Measurements from ENCODE around the gene CNTN4. TPM values are rescaled to one million over a fixed set of nuclear protein-coding genes. Genes with fewer than 3 reads are reported as not detected.

CNTN4 gene
- total RNA-seq, 2 experiments from 2014 or later: not detected

DNA sequence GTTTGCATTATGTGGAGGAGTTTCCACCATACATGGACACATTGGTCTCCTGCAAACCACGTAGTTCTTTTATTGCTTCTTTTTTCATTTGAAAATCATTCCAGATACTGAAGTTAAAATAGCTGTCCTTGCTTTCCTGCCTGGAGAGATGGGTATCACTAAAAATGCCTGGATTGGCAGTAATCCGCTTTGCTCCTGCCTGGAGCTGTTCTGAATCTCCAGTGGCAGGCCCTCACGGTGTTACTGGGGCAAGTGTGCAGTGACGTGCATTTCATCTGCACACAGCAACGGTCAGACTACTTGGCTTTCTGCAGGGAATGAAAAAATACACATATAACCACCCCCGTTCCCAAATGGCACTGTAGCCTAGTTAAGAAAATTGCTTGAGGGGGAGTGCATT, 738.6 kb downstream of the CNTN4 start:
- Mint-ChIP-seq H3K36me3 (no peaks in the 10 kb centered on the region), H3K27me3 (no peaks in the 10 kb centered on the region), H3K27ac (no peak overlapping the region), H3K9me3 (ENCODE audit: low read depth) (no peaks in the 10 kb centered on the region), H3K4me1 (no peaks in the 10 kb centered on the region), H3K4me3 (no peak overlapping the region)
- DNase-seq (no peak), ATAC-seq (no peak)
- CTCF ChIA-PET: no interaction called here

DNA sequence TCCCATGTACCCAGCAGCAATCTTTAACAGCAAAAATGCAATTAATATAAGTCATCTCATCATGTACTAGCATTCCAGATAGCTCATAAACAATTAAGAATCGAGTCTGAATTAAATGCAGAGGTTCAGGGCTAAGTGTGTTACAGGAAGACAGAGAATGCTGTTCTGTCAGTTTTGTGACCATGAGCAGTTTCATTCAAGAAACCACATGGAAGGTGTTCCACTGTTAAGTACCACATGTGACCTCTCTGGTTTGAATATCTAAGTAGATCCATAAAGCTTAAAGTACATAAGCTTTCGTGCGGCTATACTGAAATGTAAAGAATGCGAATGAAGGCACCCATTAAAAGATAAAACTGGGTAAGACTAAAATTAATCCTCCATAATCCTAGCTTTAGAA, 739.2 kb downstream of the CNTN4 start:
- Mint-ChIP-seq H3K4me3 (no peak overlapping the region), H3K27me3 (no peaks in the 10 kb centered on the region), H3K36me3 (no peaks in the 10 kb centered on the region), H3K4me1 (no peaks in the 10 kb centered on the region), H3K27ac (no peak overlapping the region), H3K9me3 (ENCODE audit: low read depth) (no peaks in the 10 kb centered on the region)
- DNase-seq: no peak
- ATAC-seq: no peak
- CTCF ChIA-PET: interaction anchor here (1.4 kb wide), 1 partner anchor 31 kb away, joined by 3 read pairs; no protein-coding TSS in a partner anchor

DNA sequence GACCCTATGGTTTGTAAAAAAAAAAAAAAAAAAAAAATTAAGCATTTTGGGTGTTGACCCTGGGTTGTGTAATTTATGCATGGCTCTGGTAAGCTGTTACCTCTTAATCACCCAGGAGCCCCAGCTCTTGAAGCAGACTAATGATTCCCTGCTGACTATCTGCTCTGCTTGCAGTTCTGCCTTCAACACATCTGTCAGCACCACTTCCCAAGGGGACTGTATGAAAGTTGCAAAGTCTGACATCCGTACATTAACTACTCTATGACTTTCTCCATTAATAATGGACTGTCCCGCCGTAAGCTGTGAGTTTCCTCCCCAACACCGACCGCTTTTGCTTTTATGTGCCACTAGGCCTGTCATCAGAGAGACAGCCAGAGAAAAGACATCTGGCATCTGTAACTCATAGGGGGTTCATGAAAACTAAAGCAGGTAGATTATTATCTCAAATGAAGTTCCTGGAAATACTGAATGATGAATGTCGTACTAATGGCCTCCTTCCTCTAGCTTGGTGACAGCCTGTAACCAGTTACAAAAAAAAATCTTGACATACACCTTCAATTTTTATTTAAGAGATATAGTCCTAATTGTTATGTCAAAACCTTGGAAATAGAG, 740.0 kb downstream of the CNTN4 start:
- DNase-seq (no peak), ATAC-seq (no peak)
- Mint-ChIP-seq H3K4me1 (no peaks in the 10 kb centered on the region), H3K9me3 (ENCODE audit: low read depth) (no peaks in the 10 kb centered on the region), H3K27ac (no peak overlapping the region), H3K4me3 (no peak overlapping the region), H3K36me3 (no peaks in the 10 kb centered on the region), H3K27me3 (no peaks in the 10 kb centered on the region)
- CTCF ChIA-PET: interaction anchor here (1.4 kb wide), 1 partner anchor 31 kb away, joined by 3 read pairs; no protein-coding TSS in a partner anchor

DNA sequence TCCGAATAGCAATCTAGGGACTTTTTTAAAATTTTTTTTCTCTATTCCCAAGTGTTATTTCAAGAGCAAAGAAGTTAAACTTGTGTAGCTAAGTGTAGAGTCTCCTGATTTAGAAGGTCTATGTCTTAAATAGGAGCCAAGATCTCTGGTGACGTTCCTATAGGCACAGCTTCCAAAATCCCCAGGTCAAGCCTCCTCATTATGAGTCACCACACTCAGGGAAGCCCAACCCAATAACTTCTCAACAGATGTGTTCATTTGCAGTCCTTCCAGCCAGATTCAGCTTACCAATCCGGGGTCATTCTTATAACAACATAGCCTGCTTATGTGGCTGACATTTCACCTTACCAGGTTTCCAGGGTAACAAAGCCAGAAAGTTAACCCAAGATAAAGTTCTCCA, 741.2 kb downstream of the CNTN4 start:
- Mint-ChIP-seq H3K36me3 (no peaks in the 10 kb centered on the region), H3K9me3 (ENCODE audit: low read depth) (no peaks in the 10 kb centered on the region), H3K27me3 (no peaks in the 10 kb centered on the region), H3K27ac (no peak overlapping the region), H3K4me1 (no peaks in the 10 kb centered on the region), H3K4me3 (no peak overlapping the region)
- DNase-seq: no peak
- no peak for ATAC-seq
- CTCF ChIA-PET: no interaction called here

GRCh38 chr3:2847062-2847841, 748.6 kb downstream of the CNTN4 start:
- no peak overlapping the region for H3K4me3 Mint-ChIP-seq
- no peak overlapping the region for H3K27ac Mint-ChIP-seq
- no peaks in the 10 kb centered on the region for H3K9me3 Mint-ChIP-seq (ENCODE audit: low read depth)
- H3K4me1 Mint-ChIP-seq: no peaks in the 10 kb centered on the region
- H3K27me3 Mint-ChIP-seq: no peaks in the 10 kb centered on the region
- CTCF ChIA-PET: no interaction called here
- no peak for DNase-seq
- no peaks in the 10 kb centered on the region for H3K36me3 Mint-ChIP-seq
- no peak for ATAC-seq

GRCh38 chr3:2849092-2849491, 750.4 kb downstream of the CNTN4 start:
- Mint-ChIP-seq H3K4me1 (no peaks in the 10 kb centered on the region), H3K36me3 (no peaks in the 10 kb centered on the region), H3K27me3 (no peaks in the 10 kb centered on the region), H3K9me3 (ENCODE audit: low read depth) (no peaks in the 10 kb centered on the region), H3K27ac (no peak overlapping the region), H3K4me3 (no peak overlapping the region)
- CTCF ChIA-PET: no interaction called here
- no peak for DNase-seq
- ATAC-seq: no peak

DNA sequence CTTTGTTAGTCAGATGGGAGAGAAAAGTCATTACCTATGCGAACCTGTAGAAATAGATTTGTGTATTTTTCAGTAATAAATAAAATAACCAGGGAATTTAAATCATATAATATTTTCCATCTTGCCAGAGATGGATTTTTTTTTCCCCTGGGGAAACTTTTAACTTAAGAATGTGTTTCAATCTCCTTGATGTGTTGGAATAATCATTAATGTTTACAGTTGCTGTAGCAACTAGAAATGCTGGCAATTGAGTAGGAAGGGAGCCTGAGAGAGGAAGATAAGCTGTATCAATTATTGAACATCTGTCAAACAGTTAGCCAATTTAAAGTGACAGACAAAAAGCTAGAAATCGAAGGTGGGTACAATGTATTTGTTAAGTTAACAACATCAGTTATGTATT, 752.0 kb downstream of the CNTN4 start:
- Mint-ChIP-seq H3K36me3 (no peaks in the 10 kb centered on the region), H3K4me3 (no peak overlapping the region), H3K4me1 (no peaks in the 10 kb centered on the region), H3K27ac (no peak overlapping the region), H3K27me3 (no peaks in the 10 kb centered on the region), H3K9me3 (ENCODE audit: low read depth) (no peaks in the 10 kb centered on the region)
- ATAC-seq: no peak
- CTCF ChIA-PET: no interaction called here
- DNase-seq: no peak

GRCh38 chr3:2851361-2851760, 752.7 kb downstream of the CNTN4 start:
- H3K4me1 Mint-ChIP-seq: peaks cover 5% of the 10 kb centered on the region
- H3K27ac Mint-ChIP-seq: no peak overlapping the region
- H3K36me3 Mint-ChIP-seq: no peaks in the 10 kb centered on the region
- no peak overlapping the region for H3K4me3 Mint-ChIP-seq
- H3K27me3 Mint-ChIP-seq: no peaks in the 10 kb centered on the region
- no peaks in the 10 kb centered on the region for H3K9me3 Mint-ChIP-seq (ENCODE audit: low read depth)
- ATAC-seq (no peak), DNase-seq (no peak)
- CTCF ChIA-PET: no interaction called here

- no peak overlapping the region for H3K4me3 Mint-ChIP-seq
- CTCF ChIA-PET: no interaction called here
- no peak for ATAC-seq
- no peak for DNase-seq
- no peaks in the 10 kb centered on the region for H3K36me3 Mint-ChIP-seq
- no peak overlapping the region for H3K27ac Mint-ChIP-seq
- no peaks in the 10 kb centered on the region for H3K27me3 Mint-ChIP-seq
- no peaks in the 10 kb centered on the region for H3K9me3 Mint-ChIP-seq (ENCODE audit: low read depth)
- H3K4me1 Mint-ChIP-seq: peaks cover 5% of the 10 kb centered on the region
These were observed 753.2 kb downstream of the CNTN4 start for GRCh38 chr3:2851835-2852234.

- CTCF ChIA-PET: no interaction called here
- no peaks in the 10 kb centered on the region for H3K9me3 Mint-ChIP-seq (ENCODE audit: low read depth)
- ATAC-seq (no peak), DNase-seq (no peak)
- peaks cover 5% of the 10 kb centered on the region for H3K4me1 Mint-ChIP-seq
- H3K36me3 Mint-ChIP-seq: no peaks in the 10 kb centered on the region
- H3K27me3 Mint-ChIP-seq: no peaks in the 10 kb centered on the region
- H3K4me3 Mint-ChIP-seq: no peak overlapping the region
- no peak overlapping the region for H3K27ac Mint-ChIP-seq
These were observed 755.0 kb downstream of the CNTN4 start for GRCh38 chr3:2853651-2854050.

DNA sequence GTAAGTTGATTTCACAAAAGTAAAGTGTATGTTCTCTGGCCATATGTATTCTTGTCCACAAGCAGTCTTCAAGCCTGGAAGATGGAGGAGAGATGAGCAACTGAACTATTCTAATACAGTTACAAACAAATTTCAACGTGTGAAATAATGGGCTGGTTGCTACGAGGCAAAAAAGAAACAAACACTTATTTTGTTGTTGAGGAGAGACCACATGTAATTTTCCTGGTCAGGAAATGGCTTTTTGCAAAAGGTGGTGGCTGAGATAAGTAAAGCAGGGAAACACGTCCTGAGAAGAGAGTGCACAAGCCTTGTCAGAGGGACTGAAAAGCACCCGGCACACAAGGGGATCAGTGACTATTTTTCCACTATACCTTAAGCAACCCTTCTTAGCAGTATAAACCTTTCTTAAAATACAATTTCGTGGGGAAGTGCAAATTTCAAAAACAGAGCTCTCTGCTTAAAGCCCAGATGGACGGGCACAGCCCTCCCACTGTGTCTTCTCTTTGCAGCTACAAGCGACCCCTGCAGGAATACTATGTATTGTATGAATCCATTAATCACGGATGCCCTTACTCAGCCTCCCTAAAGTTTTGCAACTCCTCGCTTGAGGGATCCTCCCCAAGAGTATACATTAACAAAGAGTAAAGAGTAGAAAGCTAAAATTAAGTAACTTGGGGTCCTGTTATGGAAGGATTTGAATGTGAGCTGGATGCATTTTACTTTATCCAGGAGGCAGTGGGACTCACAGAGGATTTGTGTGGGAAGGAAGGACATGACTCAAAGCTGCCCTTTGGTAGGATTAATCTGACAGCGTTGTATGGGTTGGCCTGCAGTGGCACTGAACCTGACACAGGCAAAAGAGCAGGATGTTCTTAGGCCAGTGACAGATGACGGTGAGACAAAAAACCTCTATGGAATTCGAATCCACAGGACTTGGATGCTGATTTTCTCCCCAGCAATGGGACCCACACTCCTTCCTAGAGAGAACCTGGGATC, 757.8 kb downstream of the CNTN4 start:
- Mint-ChIP-seq H3K4me3 (no peak overlapping the region), H3K36me3 (no peaks in the 10 kb centered on the region), H3K27me3 (no peaks in the 10 kb centered on the region), H3K9me3 (ENCODE audit: low read depth) (no peaks in the 10 kb centered on the region), H3K27ac (no peak overlapping the region), H3K4me1 (peaks cover 5% of the 10 kb centered on the region)
- CTCF ChIA-PET: no interaction called here
- ATAC-seq: no peak
- DNase-seq: no peak

DNA sequence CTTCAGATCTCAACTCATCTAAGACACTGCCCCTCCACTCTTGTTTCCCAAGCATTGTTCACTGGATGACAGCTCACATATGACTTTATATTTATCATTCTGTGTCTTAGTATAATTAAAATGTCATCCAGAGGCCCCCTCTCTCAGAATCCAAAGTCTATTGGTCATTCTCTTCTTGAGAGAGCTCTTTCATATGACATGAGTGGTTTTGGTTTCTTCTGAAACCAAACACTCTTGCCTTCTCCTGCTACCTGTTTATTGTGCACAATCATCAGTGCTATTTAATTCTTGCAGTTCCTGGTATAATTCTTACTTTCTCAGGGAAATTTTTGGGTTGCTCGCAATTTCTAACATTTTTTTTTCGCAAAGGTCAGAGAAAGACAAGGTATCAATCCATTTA, 762.0 kb downstream of the CNTN4 start:
- no peaks in the 10 kb centered on the region for H3K27me3 Mint-ChIP-seq
- no peak for DNase-seq
- H3K9me3 Mint-ChIP-seq (ENCODE audit: low read depth): no peaks in the 10 kb centered on the region
- no peak overlapping the region for H3K27ac Mint-ChIP-seq
- H3K4me3 Mint-ChIP-seq: no peak overlapping the region
- CTCF ChIA-PET: no interaction called here
- no peak for ATAC-seq
- peaks cover 5% of the 10 kb centered on the region for H3K4me1 Mint-ChIP-seq
- H3K36me3 Mint-ChIP-seq: no peaks in the 10 kb centered on the region

- CTCF ChIA-PET: no interaction called here
- ATAC-seq: no peak
- Mint-ChIP-seq H3K4me1 (peaks cover 2% of the 10 kb centered on the region), H3K27ac (no peak overlapping the region), H3K36me3 (no peaks in the 10 kb centered on the region), H3K27me3 (no peaks in the 10 kb centered on the region), H3K9me3 (ENCODE audit: low read depth) (no peaks in the 10 kb centered on the region), H3K4me3 (no peak overlapping the region)
- DNase-seq: no peak
These were observed 762.5 kb downstream of the CNTN4 start for GRCh38 chr3:2861120-2861519.

Data from activated CD8-positive, alpha-beta memory T cell treated with anti-CD3 and anti-CD28 coated beads, Interleukin-2, amount 10 ng/mL, durations not matched to agents 7 days and 5 days (primary cell).